Ectodermal cell (in vitro differentiated cells): ENCODE data around the gene AP3B1.

Source experiments
- H3K27ac ChIP-seq: 2 replicates; pipeline ENCODE4 v1.7.0; 2013; ENCODE audit warnings: mild to moderate bottlenecking, low read depth, low read length; ENCODE audit not compliant: insufficient read depth, poor library complexity, severe bottlenecking
- H3K27me3 ChIP-seq: 2 replicates; pipeline ENCODE4 v1.7.0; 2013; ENCODE audit warnings: mild to moderate bottlenecking, low read length; ENCODE audit not compliant: insufficient read depth, control insufficient read depth, poor library complexity, severe bottlenecking
- H3K36me3 ChIP-seq: one replicate; pipeline ENCODE4 v1.7.0; 2013; ENCODE audit warnings: low read length; ENCODE audit not compliant: control insufficient read depth, insufficient read depth
- H3K4me1 ChIP-seq: one replicate; pipeline ENCODE4 v1.7.0; 2013; ENCODE audit warnings: low read length; ENCODE audit not compliant: control insufficient read depth, insufficient read depth
- H3K4me3 ChIP-seq: 2 replicates; pipeline ENCODE4 v1.7.0; 2013; ENCODE audit warnings: low read depth, low read length, control low read depth; ENCODE audit not compliant: insufficient read depth
- H3K9me3 ChIP-seq: 2 replicates; pipeline ENCODE4 v1.7.0; 2013; ENCODE audit warnings: mild to moderate bottlenecking, low read length, moderate library complexity; ENCODE audit not compliant: control insufficient read depth
- WGBS, 2 experiments: methylation state at CpG; one replicate each; pipeline ENCODE4 v1.1.7; 2013; ENCODE audit warnings: missing lambda C conversion rate in 2 of 2; 5-methylcytosine and 5-hydroxymethylcytosine counted together

The AP3B1 gene

DNA sequence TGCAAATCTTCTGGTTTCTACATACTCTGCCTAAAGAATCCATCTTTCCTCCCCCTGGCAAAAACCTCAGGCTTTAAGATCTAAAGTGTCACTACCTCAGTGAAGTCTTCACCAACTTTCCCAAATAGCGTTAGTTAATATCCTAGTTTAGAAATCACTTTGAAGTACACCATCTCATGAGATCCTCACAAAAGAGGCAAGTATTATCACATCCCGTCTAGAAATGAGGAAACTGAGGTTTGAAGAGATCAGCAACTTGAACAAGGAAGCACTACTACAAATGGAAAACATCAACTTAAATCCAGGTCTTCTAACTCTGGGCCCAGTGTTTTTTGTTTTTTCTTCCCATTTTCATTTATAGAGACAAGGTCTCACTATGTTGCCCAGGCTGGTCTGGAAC is 4.6 kb downstream of the AP3B1 start:
- Histone ChIP-seq H3K27ac (no peak overlapping the region), H3K36me3 (no peaks in the 10 kb centered on the region), H3K9me3 (no peaks in the 10 kb centered on the region), H3K4me3 (no peak overlapping the region), H3K27me3 (no peaks in the 10 kb centered on the region), H3K4me1 (peaks cover 8% of the 10 kb centered on the region)
- 90 to 94% methylated on average over 2 of the region's 2 CpGs for WGBS, 2 experiments

DNA sequence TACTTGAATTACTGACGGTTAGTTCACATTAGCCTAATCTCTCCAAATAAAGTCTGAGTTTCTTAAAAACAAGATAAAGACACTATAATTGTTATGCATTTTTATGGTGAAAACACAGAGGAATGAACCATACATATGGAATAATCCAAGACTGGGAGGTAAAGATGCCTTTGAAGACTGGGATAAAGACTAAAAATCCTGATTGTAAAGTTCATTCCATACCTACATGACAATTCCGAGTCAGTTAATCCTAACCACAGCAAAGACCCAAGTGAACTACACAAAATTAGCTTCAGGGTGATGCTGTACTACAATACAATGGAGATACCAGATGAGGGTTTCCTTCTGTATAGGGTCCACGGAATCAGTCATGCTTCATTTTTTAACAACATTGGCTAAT is 6.3 kb downstream of the AP3B1 start:
- peaks cover 8% of the 10 kb centered on the region for H3K4me1 ChIP-seq
- WGBS, 2 experiments, result 81 to 84% methylated on average over 3 of the region's 3 CpGs
- no peak overlapping the region for H3K27ac ChIP-seq
- no peaks in the 10 kb centered on the region for H3K27me3 ChIP-seq
- H3K36me3 ChIP-seq, result no peaks in the 10 kb centered on the region
- H3K9me3 ChIP-seq, result no peaks in the 10 kb centered on the region
- no peak overlapping the region for H3K4me3 ChIP-seq

- no peaks in the 10 kb centered on the region for H3K9me3 ChIP-seq
- no peak overlapping the region for H3K4me3 ChIP-seq
- peaks cover 8% of the 10 kb centered on the region for H3K4me1 ChIP-seq
- no peaks in the 10 kb centered on the region for H3K36me3 ChIP-seq
- WGBS, 2 experiments, result 65 to 70% methylated on average over 2 of the region's 2 CpGs
- no peaks in the 10 kb centered on the region for H3K27me3 ChIP-seq
- H3K27ac ChIP-seq, result no peak overlapping the region
Observed at GRCh38 chr5:78287833-78288232, 6.7 kb downstream of the AP3B1 start.

DNA sequence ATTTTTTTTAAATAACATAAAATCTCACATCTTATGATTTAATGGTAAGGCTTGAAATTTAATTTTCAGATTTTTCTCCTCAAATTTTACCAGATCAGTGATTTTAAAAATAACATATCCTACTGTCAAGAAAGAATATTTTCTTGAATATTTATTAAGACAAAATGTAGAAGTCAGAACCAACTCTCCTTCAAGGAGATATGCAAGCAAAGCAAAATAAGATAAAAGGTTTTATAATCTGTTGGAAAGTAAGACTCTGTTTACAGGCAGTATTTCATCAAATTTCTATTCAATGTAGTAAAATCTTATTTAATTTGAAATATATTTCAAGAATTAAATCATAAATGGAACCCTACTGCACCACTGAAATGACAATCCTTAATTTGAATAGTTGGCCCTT is 7.3 kb downstream of the AP3B1 start:
- Histone ChIP-seq H3K9me3 (no peaks in the 10 kb centered on the region), H3K27me3 (no peaks in the 10 kb centered on the region), H3K36me3 (no peaks in the 10 kb centered on the region), H3K4me3 (no peak overlapping the region), H3K27ac (no peak overlapping the region), H3K4me1 (peaks cover 8% of the 10 kb centered on the region)

- WGBS, 2 experiments, result 100% methylated on average over 1 of the region's 1 CpG
- H3K27me3 ChIP-seq, result no peaks in the 10 kb centered on the region
- H3K9me3 ChIP-seq, result no peaks in the 10 kb centered on the region
- H3K4me3 ChIP-seq, result no peak overlapping the region
- peaks cover 5% of the 10 kb centered on the region for H3K4me1 ChIP-seq
- no peak overlapping the region for H3K27ac ChIP-seq
- H3K36me3 ChIP-seq, result no peaks in the 10 kb centered on the region
Observed at GRCh38 chr5:78286290-78286689, 8.2 kb downstream of the AP3B1 start.

GRCh38 chr5:78283802-78284201 is 10.7 kb downstream of the AP3B1 start:
- 100% methylated on average over 1 of the region's 1 CpG for WGBS, 2 experiments
- peaks cover 5% of the 10 kb centered on the region for H3K4me1 ChIP-seq

DNA sequence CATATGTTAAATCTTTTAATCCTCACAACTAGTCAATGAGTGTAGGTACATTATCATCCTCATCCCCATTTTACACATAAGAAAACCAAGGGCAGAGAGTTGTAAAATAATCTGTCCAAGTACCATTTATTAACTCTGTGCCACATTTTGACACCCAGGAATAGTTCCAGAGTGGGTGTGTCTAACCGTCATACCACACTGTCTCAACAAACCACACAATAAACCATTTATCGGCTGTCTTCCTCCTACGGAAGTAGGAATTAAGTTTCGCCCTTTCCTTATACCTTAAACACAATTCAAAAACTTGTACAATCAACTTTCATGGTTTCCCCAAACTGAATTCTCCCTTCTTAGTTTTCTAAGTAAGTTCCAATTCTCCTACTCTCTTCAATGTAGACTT is 11.4 kb downstream of the AP3B1 start:
- H3K4me3 ChIP-seq, result no peak overlapping the region
- no peaks in the 10 kb centered on the region for H3K27me3 ChIP-seq
- H3K9me3 ChIP-seq, result no peaks in the 10 kb centered on the region
- H3K27ac ChIP-seq, result no peak overlapping the region
- 91 to 94% methylated on average over 4 of the region's 4 CpGs for WGBS, 2 experiments
- no peaks in the 10 kb centered on the region for H3K4me1 ChIP-seq
- H3K36me3 ChIP-seq, result no peaks in the 10 kb centered on the region

More at GRCh38 chr5:78283802-78284201, 10.7 kb downstream of the AP3B1 start:
- Histone ChIP-seq H3K27me3 (no peaks in the 10 kb centered on the region), H3K9me3 (no peaks in the 10 kb centered on the region), H3K36me3 (no peaks in the 10 kb centered on the region), H3K4me3 (no peak overlapping the region), H3K27ac (no peak overlapping the region)

- 86 to 100% methylated on average over 2 of the region's 2 CpGs for WGBS, 2 experiments
- H3K4me3 ChIP-seq, result no peak overlapping the region
Observed at GRCh38 chr5:78280261-78280660, 14.2 kb downstream of the AP3B1 start.

GRCh38 chr5:78279194-78279593 is 15.3 kb downstream of the AP3B1 start:
- Histone ChIP-seq H3K27me3 (no peaks in the 10 kb centered on the region), H3K4me1 (no peaks in the 10 kb centered on the region), H3K9me3 (no peaks in the 10 kb centered on the region), H3K36me3 (no peaks in the 10 kb centered on the region), H3K4me3 (no peak overlapping the region), H3K27ac (no peak overlapping the region)
- 96 to 100% methylated on average over 1 to 3 of the region's 5 CpGs for WGBS, 2 experiments

More at GRCh38 chr5:78280261-78280660, 14.2 kb downstream of the AP3B1 start:
- Histone ChIP-seq H3K36me3 (no peaks in the 10 kb centered on the region), H3K27me3 (no peaks in the 10 kb centered on the region), H3K9me3 (no peaks in the 10 kb centered on the region), H3K4me1 (no peaks in the 10 kb centered on the region), H3K27ac (no peak overlapping the region)

DNA sequence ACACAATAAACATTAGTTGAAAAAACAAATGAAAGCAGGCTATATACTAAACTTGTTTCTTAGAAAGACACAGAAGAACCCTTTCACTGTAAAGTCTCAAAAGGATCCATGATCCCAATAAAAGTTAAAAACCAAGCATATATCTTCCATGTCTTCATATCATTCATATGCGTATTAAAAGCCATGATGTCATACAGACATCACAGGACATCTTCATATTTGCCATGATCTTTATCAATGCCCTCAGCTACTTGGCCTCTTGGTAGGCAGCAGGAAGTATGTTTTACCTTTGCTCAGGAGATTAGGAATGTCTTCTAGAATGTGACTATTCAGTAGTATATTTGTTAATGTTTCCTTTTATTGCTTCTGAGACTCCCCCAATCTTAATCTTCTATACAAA is 16.8 kb downstream of the AP3B1 start:
- no peak overlapping the region for H3K27ac ChIP-seq
- H3K9me3 ChIP-seq, result no peaks in the 10 kb centered on the region
- 95 to 96% methylated on average over 1 of the region's 1 CpG for WGBS, 2 experiments
- H3K4me1 ChIP-seq, result peaks cover 9% of the 10 kb centered on the region
- no peaks in the 10 kb centered on the region for H3K36me3 ChIP-seq
- H3K4me3 ChIP-seq, result no peak overlapping the region
- no peaks in the 10 kb centered on the region for H3K27me3 ChIP-seq

DNA sequence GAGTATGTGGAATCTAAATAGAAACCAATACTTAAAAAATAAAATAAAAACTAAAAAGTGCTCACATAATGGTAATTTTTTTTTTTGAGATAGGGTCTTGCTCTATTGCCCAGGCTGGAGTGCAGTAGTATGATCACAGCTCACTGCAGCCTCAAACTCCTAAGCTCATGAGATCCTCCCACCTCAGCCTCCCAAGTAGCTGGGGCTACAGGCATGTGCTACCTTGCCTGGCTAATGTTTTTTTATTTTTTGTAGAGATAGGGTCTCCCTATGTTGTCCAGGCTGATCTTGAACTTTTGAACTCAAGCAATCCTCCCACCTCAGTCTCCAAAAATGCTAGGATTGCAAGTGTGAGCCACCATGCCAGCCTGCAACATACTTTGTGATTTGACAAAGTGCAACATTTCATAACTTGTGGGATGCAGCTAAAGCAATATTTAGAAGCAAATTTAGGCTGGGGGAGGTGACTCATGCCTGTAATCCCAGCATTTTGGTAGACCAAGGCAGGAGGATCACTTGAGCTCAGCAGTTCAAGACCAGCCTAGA is 18.4 kb downstream of the AP3B1 start:
- Histone ChIP-seq H3K27me3 (no peaks in the 10 kb centered on the region), H3K27ac (no peak overlapping the region), H3K9me3 (no peaks in the 10 kb centered on the region), H3K36me3 (no peaks in the 10 kb centered on the region), H3K4me3 (no peak overlapping the region), H3K4me1 (peaks cover 12% of the 10 kb centered on the region)
